SU-DHL-6 (cell line): ENCODE results near the gene DRAM2.

Experiments used
- CTCF ChIP-seq: fragments of 200-600 bp; sonication (generic); IDR thresholded peaks from one replicate; pipeline ENCODE4 v1.5.1; 2017; ENCODE audit warnings: antibody characterized with exemption, mild to moderate bottlenecking, low read length, moderate library complexity; ENCODE audit not compliant: insufficient read depth, poor library complexity, severe bottlenecking
- EZH2phosphoT487 ChIP-seq: fragments of 200-600 bp; sonication (generic), shearing (Covaris generic); conservative IDR thresholded peaks from 2 replicates; pipeline ENCODE4 v1.6.1; 2018; ENCODE audit warnings: mild to moderate bottlenecking, antibody characterized with exemption, low read length, moderate library complexity, mixed read lengths

- no peak for TF ChIP-seq CTCF
- no peak for TF ChIP-seq EZH2phosphoT487
These were observed 37.8 kb downstream of the DRAM2 start for GRCh38 chr1:111101854-111102642.
